ENCODE results near the gene FRRS1L. TPM values are rescaled to one million over a fixed set of nuclear protein-coding genes. Genes with fewer than 3 reads are reported as not detected.

FRRS1L gene
- total RNA-seq, 1 donor from 2014 or later, result 6.1 TPM

GRCh38 chr9:109097146-109097545 is 69.9 kb downstream of the FRRS1L start:
- TF ChIP-seq CTCF (IDR thresholded peaks at IDR 0.05; ENCODE audit: unreplicated experiment), result no peak
- Mint-ChIP-seq H3K9me3 (ENCODE audit: low read depth) (no peaks in the 10 kb centered on the region), H3K36me3 (ENCODE audit: insufficient read depth) (peaks cover 9% of the 10 kb centered on the region), H3K4me1 (ENCODE audit: low read depth) (peaks cover 52% of the 10 kb centered on the region), H3K27me3 (no peaks in the 10 kb centered on the region), H3K27ac (peak overlapping the region; percentile 67), H3K4me3 (ENCODE audit: low read depth) (no peak overlapping the region)
- no peak for DNase-seq (ENCODE audit: low spot score, unreplicated experiment)

GRCh38 chr9:109095321-109095720 is 71.7 kb downstream of the FRRS1L start:
- no peak for DNase-seq (ENCODE audit: low spot score, unreplicated experiment)
- peaks cover 17% of the 10 kb centered on the region for H3K36me3 Mint-ChIP-seq (ENCODE audit: insufficient read depth)
- H3K27me3 Mint-ChIP-seq, result no peaks in the 10 kb centered on the region
- TF ChIP-seq CTCF (IDR thresholded peaks at IDR 0.05; ENCODE audit: unreplicated experiment), result no peak
- peak overlapping the region; percentile 1 for H3K27ac Mint-ChIP-seq
- no peaks in the 10 kb centered on the region for H3K9me3 Mint-ChIP-seq (ENCODE audit: low read depth)
- H3K4me1 Mint-ChIP-seq (ENCODE audit: low read depth), result peaks cover 44% of the 10 kb centered on the region
- H3K4me3 Mint-ChIP-seq (ENCODE audit: low read depth), result no peak overlapping the region

DNA sequence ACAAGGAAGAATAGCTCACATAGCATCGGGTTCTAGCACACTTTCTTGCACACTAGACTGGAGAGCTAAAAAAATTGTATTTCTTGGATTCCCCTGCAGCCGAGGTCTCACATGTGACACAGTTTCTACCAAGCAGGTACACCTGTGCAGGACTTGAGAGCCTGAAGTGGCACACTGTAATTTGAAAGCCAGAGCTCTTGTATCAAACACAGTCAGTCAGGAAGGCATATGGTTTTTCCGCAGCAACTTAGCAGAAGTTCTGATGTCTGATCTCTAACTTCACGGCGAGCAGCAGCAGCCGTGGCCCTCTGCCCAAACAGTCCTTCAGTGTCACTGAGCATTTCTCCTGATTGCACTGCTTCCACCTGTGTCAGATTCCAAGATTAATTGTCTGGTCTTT is 72.8 kb downstream of the FRRS1L start:
- DNase-seq (ENCODE audit: low spot score, unreplicated experiment), result no peak
- H3K4me1 Mint-ChIP-seq (ENCODE audit: low read depth), result peaks cover 44% of the 10 kb centered on the region
- TF ChIP-seq CTCF (IDR thresholded peaks at IDR 0.05; ENCODE audit: unreplicated experiment), result no peak
- H3K27me3 Mint-ChIP-seq, result no peaks in the 10 kb centered on the region
- H3K9me3 Mint-ChIP-seq (ENCODE audit: low read depth), result no peaks in the 10 kb centered on the region
- no peak overlapping the region for H3K4me3 Mint-ChIP-seq (ENCODE audit: low read depth)
- H3K36me3 Mint-ChIP-seq (ENCODE audit: insufficient read depth), result peaks cover 19% of the 10 kb centered on the region
- peak overlapping the region; percentile 18 for H3K27ac Mint-ChIP-seq

GRCh38 chr9:109092587-109092986 is 74.5 kb downstream of the FRRS1L start:
- no peak for DNase-seq (ENCODE audit: low spot score, unreplicated experiment)
- peak overlapping the region; percentile 15 for H3K27ac Mint-ChIP-seq
- no peak overlapping the region for H3K4me3 Mint-ChIP-seq (ENCODE audit: low read depth)
- H3K9me3 Mint-ChIP-seq (ENCODE audit: low read depth), result no peaks in the 10 kb centered on the region
- H3K36me3 Mint-ChIP-seq (ENCODE audit: insufficient read depth), result peaks cover 24% of the 10 kb centered on the region
- peaks cover 29% of the 10 kb centered on the region for H3K4me1 Mint-ChIP-seq (ENCODE audit: low read depth)
- no peak for TF ChIP-seq CTCF (IDR thresholded peaks at IDR 0.05; ENCODE audit: unreplicated experiment)
- H3K27me3 Mint-ChIP-seq, result no peaks in the 10 kb centered on the region

DNA sequence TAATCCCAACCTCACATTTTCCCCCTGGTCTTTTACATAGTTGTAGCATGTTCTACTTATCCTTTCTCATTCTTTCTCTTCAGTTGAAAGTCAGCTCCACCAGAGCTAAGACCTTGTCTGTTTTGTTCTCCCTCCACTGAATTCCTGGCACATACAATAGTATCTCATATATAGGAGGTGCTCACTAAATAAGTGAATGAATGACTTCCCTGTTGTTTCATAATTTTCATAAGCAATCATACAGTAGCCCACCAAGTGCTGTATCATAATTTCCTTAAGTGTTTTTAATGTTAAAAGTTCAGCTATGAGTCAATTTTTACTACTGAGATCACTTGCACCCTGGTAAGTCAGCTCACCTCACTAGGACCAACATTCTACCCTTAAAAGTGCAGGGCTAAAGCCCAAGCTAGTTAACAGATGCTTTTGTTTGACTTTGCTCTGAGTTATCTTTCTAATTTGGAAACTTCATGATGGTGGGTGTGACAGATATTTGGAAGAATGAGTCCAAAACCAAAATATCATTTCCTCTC is 74.9 kb downstream of the FRRS1L start:
- H3K36me3 Mint-ChIP-seq (ENCODE audit: insufficient read depth), result peaks cover 27% of the 10 kb centered on the region
- H3K27me3 Mint-ChIP-seq, result no peaks in the 10 kb centered on the region
- no peak for DNase-seq (ENCODE audit: low spot score, unreplicated experiment)
- no peaks in the 10 kb centered on the region for H3K9me3 Mint-ChIP-seq (ENCODE audit: low read depth)
- no peak overlapping the region for H3K4me3 Mint-ChIP-seq (ENCODE audit: low read depth)
- TF ChIP-seq CTCF (IDR thresholded peaks at IDR 0.05; ENCODE audit: unreplicated experiment), result no peak
- no peak overlapping the region for H3K27ac Mint-ChIP-seq
- H3K4me1 Mint-ChIP-seq (ENCODE audit: low read depth), result peaks cover 27% of the 10 kb centered on the region

Data from progenitor cell of endocrine pancreas (in vitro differentiated cells).